SKM-1 treated with dmso at 0.1 percent for 144 hours (cell line): ENCODE data around the gene PNPLA7.

Experiments used
- DNase-seq: peaks from one replicate; lab custom pipeline; 2025; ENCODE audit not compliant: unreplicated experiment; lab: John Stamatoyannopoulos, UW

The PNPLA7 gene

GRCh38 chr9:137437691-137438590 lies 112.3 kb downstream of the PNPLA7 start:
- no peak for DNase-seq

GRCh38 chr9:137436761-137437600 lies 113.2 kb downstream of the PNPLA7 start:
- no peak for DNase-seq

GRCh38 chr9:137435980-137436760 lies 114.0 kb downstream of the PNPLA7 start:
- no peak for DNase-seq

GRCh38 chr9:137435381-137435891 lies 114.8 kb downstream of the PNPLA7 start:
- no peak for DNase-seq

- DNase-seq: no peak
These were observed 115.5 kb downstream of the PNPLA7 start for GRCh38 chr9:137434498-137435380.

GRCh38 chr9:137433916-137434431 lies 116.2 kb downstream of the PNPLA7 start:
- no peak for DNase-seq

- DNase-seq: no peak
These were observed 116.8 kb downstream of the PNPLA7 start for GRCh38 chr9:137433349-137433915.

GRCh38 chr9:137432687-137433348 lies 117.4 kb downstream of the PNPLA7 start:
- DNase-seq: no peak

GRCh38 chr9:137431416-137431931 lies 118.7 kb downstream of the PNPLA7 start:
- DNase-seq: no peak

GRCh38 chr9:137430723-137431415 lies 119.3 kb downstream of the PNPLA7 start:
- no peak for DNase-seq

- DNase-seq: no peak
These were observed 120.1 kb downstream of the PNPLA7 start for GRCh38 chr9:137429974-137430722.

- no peak for DNase-seq
These were observed 120.7 kb downstream of the PNPLA7 start for GRCh38 chr9:137429546-137429890.

- DNase-seq: no peak
These were observed 121.2 kb downstream of the PNPLA7 start for GRCh38 chr9:137428841-137429545.

- DNase-seq: no peak
These were observed 121.9 kb downstream of the PNPLA7 start for GRCh38 chr9:137428311-137428630.

GRCh38 chr9:137427454-137428310 lies 122.5 kb downstream of the PNPLA7 start:
- no peak for DNase-seq
